ENCODE measurements around the gene STON1.
"Not testable (repeated sequence)": the region's sequence is repeated elsewhere in the genome, so short reads cannot be mapped to it uniquely, and the experiment has no call there.

The STON1 gene, protein sequence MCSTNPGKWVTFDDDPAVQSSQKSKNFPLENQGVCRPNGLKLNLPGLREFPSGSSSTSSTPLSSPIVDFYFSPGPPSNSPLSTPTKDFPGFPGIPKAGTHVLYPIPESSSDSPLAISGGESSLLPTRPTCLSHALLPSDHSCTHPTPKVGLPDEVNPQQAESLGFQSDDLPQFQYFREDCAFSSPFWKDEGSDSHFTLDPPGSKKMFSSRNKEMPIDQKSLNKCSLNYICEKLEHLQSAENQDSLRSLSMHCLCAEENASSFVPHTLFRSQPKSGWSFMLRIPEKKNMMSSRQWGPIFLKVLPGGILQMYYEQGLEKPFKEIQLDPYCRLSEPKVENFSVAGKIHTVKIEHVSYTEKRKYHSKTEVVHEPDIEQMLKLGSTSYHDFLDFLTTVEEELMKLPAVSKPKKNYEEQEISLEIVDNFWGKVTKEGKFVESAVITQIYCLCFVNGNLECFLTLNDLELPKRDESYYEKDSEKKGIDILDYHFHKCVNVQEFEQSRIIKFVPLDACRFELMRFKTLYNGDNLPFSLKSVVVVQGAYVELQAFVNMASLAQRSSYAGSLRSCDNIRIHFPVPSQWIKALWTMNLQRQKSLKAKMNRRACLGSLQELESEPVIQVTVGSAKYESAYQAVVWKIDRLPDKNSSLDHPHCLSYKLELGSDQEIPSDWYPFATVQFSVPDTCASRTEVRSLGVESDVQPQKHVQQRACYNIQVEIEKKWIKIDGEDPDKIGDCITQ
- total RNA-seq = 0.04 to 2.1 (median 0.28) reads per million in 17 experiments

DNA sequence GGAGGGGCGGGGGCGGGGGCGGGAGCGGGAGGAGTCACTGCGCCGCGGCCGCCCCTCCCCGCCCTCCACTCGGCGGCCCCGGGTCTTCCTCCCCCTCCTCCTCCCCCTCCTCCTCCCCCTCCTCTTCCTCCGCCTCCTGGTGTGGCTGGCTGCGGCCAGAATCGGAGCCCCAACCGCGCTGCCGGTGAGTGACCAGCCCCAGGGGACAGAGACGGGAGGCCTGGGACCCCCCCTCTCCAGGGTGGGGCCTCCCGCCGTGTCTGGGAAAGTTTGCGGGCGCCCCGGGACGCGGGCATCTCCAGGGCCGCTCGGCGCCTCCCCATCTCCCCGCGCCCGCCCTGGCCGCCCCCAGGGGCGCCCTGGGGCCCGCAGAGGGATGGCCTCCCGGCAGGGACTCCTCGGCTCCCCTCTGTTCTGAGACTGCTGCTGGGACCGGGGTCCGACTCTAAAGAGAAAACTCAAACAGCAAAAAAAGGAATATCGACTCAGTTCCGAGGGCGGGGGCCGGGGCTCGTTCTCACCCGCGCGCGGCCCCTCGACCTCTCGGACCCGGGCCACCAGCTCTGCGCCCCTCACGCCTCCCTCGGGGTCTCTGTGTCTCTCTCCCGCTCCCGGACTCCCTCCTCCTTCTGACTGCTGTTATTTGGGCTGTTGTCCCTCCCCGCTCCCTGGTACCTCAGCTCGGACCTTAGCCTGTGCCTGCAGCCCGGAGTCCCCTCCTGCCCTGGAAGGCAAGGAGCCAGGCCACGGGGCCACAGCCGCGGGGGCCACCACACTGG lies at the start of gene STON1:
Gene STON1, plus strand, starts transcription at position 122 of the 779 bp plus-strand sequence. CDS start 50,480 bp downstream, outside the sequence.
- peak in 2 of 4 experiments; percentile 13 to 28 for DNase-seq

DNA sequence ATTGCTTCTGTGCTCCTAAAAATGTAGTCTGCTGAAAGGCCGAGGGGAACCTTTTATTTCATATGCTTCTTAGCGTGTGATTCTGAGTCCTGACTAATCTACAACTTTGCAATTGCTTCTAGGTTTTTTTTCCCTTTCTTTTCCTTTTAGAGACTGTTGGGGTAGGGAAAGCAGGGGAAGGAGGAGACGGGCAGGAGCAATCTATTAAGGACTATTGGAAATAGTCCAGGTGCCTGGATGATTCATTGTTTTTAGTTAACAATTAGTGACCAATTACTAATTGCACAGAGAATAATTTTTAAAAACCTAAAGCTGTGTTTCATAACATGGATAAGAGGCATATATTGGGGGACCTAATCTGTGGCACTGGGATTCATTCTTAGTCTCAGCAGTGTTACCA lies 49.4 kb upstream of the STON1 start:
- no peak for DNase-seq

DNA sequence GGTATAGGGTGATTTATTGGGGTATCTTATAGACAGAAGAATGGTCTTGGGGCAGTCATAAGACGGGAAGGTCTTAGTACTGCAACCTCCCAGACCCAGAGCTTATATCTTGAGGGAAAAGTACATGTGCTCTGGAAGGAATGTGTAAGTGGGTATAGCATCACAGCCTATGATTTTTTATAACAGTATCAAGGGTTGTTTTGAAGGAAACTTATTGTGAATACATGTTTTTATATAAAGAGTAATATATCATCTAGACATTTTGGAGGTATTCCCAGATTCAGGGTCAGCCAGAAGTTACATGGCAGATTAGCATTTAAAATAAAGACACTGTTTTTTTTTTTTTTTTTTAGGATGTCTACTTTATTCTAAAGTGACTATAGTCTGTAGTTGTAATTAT lies 47.6 kb upstream of the STON1 start:
- DNase-seq = no peak

DNA sequence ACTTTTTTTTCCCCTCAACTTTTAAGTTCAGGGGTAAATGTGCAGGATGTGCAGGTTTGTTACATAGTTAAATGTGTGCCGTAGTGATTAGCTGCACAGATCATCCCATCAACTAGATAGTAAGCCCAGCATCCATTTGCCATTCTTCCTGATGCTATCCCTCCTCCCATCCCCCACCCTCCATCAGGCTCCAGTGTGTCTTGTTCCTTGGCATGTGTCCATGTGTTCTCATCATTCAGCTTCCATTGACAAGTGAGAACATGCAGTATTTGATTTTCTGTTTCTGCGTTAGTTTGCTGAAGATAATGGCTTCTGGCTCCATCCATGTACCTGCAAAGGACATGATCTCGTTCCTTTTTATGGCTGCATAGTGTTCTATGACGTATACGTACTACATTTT lies 47.2 kb upstream of the STON1 start:
- no peak for DNase-seq

DNA sequence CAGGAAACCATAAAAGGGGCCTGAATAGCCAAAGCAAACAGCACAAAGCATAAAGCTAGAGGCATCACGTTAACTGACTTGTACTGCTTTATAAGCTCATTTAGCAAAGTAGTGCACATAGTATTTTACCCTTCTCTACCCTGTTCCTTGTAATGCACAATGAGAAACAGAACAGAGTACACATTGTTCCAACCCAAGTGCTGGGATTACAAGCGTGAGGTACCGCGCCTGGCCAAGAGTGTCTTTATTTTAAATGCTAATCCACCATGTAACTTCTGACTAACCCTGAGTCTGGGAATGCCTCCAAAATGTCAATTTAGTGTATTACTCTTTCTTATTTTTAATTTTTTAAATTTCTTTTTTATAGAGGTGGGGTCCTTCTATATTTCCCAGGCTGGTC lies 46.4 kb upstream of the STON1 start:
- DNase-seq = no peak

DNA sequence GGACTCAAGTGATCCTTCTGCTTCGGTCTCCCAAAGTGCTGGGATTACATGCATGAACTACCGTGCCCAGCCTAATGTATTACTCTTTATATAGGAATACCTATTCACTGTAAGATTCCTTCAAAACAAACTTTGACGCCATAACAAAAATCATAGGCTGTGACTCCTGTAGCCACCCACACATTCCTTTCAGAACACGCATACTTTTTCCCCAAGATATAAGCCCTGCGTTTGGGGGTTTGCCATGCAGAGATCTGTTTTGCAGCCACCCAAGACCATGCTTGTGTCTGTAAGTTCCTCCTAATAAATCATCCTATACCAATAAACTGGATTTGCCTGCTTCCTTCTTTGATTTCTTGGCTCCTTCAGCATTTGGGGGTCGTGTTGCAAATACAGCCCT lies 46.0 kb upstream of the STON1 start:
- no peak for DNase-seq

DNA sequence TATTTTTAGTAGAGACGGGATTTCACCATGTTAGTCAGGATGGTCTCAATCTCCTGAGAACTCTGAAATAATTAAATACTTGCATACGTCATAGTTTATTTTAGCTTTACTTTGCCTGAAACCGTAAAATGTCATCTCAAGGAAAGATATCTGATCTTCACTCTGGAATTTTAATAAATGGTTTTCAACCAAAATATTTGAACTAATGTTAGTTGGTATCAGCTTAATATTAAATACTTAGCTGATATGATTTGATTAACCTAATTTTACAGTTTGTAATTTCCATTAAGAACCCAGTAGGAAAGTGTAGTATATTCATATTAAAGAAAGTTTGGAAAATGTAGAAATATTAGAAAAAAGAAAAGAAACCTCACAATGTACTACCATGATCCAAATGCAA lies 41.4 kb upstream of the STON1 start:
- no peak for DNase-seq

DNA sequence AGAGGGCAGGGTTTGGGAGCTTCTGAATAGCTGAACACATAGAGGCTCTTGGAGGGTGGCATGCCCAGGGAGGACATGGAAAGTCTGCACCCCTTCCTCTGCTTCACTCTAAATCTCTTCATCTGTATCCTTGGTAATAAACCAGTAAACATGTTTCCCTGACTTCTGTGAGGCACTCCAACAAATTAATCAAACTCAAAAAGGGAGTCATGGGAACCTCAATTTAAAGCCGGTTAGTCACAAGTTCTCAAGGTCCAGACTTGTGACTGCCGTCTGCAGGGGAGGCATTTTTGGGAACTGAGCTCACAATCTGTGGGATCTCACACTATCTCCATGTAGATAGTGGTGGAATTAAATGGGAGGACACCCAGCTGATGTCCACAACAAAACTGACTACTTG lies 33.1 kb upstream of the STON1 start:
- peak in 3 of 4 experiments; percentile 20 to 63 (median 38) for DNase-seq

DNA sequence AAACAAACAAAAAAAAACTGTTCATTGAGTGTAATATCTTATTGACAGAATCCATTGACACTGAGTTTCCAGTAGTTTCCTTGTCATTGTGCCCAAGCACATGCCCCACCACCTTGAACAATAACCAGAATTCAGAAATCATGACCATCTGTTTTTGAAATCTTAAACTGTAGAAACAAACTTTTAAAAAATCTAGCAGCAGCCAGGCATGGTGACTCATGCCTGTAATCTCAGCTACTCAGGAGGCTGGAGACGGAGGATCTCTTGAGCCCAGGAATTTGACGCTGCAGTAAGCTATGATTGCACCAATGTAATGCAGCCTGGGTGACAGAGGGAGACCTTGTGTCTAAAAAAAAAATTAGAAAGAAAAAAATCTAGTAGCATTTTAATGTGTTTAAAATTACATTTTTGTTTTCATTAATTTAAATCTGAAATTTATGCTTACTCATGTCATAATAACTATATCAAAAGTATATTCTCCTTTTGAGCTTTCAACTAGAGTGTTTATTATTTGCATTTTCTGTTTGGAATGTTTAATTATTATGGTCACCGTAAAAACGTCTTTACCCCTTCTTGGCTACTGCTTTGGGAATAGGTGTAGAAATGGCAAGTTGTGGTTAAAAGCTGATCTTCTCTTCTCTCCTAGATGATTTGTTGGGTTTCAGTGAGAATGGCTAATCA lies 25.2 kb upstream of the STON1 start:
- no peak for DNase-seq

DNA sequence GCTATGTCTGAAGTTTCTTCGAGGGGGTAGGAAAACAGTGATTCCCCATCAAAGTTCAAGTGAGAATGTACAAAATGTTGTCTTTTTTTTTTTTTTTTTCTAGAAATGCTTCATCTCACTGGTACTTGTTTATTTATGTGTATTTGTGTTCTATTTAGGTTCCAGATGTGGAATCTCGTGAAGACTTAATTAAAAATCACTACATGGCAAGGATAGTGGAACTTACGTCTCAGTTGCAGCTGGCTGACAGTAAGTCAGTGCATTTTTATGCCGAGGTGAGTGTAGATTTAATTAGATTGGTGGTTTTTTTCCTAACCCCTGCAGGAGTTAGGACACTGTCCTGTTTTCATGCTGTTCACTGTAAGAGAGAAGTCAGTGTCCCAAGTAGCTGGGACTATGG lies 22.8 kb upstream of the STON1 start:
- no peak for DNase-seq

DNA sequence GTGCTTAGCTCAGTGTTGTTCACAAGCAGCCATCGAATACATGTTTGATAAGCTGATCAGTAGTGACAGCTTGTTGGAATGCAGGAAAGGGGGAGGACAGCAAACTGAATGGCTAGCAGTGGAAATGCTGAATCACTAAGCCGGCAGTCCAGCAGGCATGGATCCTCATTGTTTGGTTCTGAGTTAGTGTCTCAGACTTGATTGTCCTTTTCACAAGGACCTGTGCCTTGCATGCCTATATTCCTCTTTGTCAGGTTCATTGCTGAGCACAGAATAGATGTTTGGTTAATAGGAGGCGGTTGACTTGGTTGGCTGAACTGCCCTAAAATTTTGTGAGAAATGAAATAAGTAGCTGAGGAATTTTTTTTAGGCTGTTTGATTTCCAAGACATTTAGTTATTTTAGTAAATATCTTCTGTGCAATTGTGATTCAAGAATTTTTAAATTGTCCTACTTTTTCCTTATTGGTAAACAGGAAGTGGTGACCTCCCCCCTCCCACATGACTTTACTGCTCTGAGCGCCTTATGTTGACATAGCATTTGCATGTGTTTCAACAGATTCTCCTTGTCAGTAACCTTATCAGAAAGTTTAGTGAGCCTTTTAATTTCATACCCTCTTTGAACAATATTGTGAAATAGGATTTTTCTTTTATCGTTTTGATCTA lies 21.4 kb upstream of the STON1 start:
- peak; percentile 52 to 77 (median 74) for DNase-seq

DNA sequence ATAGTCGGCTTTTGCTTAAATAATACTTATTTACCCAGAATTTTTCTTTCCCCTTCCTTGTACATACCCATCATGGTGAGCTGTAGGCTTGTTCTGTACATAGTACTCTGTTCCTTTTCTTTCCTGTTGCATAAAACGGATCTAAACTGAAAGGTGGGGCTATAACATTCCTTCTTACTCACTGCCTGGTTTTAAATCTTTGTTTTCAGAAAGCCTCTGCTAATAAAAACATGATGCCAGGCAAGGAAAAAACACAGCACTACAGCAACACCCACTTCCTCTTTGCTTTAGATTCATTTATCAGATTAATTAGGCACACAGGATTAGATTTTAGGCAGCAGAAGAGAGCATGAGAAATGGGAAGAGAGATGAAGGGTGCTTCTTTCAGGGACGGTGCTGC lies 19.6 kb upstream of the STON1 start:
- DNase-seq = no peak

DNA sequence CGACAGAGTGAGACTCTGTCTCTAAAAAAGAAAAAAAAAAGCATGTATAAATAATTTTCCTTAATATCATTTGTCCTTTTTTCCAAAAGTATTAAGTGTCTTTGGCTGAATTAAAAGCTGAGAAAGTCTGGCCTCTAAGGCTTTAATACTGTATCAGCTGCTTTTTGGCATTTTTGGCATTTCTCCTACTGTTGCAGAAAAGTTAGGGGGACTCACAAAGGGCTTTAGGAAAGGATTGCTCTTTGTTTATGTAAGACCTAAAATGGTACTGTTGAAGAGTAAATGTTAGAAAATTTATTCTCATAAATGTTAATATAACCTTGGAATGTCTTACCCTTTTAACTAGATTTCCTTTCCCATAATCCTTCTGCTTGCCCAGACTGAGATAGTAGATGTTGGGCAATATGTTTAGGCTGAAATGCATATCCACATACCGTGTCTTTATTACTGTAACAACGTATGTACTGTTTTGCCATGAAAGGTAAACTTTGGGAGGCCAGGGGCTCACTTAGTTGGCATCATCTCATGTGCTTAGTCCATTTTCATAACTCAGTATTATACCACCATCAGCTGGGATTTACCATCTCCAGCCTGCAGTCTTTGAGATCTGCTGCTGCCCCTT lies 18.0 kb upstream of the STON1 start:
- no peak for DNase-seq

DNA sequence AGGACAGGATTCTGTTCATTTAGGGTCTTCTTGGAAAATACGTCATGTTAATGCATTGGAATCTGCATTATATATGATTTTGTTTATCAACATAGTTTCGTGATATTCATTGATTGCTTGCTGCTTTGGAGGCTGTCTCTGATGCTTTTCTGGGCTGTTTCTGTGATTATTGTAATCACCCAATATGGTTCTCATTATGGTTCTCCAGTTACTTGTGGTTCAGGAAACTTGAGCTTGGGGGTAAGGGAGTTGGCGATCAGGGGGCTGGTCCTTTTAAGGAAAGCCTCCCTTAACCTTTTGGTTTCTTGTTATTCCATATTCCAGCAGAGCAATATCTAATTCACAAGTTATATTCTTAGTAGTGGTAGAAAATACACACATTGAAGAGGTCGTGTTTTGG lies 17.4 kb upstream of the STON1 start:
- DNase-seq = no peak

DNA sequence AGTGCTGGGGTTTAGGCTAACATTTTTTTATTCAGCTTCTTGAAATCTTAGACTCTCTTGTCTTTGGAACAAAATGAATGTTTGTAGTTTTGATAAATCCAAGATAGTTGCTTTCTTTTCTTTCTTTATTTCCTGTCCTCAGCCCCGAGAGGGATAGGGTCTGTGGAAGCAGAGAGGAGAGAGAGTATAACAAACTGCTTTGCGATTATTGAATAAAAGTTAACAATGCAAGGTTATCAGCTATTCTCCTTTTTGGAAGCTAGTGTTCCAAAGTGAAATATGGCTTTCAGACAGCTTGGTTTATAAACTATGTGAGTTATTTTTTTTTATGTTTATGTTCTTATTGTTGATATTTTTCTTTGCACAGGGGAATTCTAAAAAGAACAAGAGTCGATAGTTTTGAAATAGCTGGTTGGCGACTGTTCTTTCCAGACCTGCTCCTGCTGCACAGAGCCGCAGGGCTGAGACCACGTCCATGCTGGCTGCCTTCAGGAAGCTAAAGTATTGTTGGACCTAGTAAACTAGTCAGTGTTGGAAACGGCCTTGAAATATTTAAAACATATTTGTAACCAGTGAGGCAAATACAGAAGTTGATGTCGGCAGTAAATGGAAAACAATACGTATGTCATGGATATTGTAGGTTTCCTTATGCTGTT lies 15.5 kb upstream of the STON1 start:
- no peak for DNase-seq

DNA sequence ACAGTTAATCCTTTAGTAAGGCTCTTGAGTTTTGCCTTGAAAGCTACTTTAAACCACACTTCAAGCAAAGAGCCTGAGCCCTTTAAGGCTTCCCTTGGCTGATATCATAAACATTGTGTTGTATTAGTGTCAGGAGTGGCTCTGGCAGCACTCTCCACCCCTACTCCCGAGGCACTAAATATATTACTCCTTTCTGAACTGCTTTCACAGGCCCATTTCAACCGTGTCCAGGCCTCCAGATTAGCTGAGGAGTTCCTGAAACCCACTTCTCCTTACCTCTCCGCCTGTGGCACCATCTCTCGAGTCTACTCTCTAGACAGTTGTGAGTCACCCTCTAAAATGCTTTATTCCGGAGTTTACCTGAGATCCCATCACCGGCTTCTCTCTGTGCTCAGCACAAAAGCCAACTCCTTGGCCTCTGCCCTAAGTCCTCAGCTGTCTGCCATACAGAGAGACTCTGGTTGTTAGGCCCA lies 14.4 kb upstream of the STON1 start:
- DNase-seq = no peak

DNA sequence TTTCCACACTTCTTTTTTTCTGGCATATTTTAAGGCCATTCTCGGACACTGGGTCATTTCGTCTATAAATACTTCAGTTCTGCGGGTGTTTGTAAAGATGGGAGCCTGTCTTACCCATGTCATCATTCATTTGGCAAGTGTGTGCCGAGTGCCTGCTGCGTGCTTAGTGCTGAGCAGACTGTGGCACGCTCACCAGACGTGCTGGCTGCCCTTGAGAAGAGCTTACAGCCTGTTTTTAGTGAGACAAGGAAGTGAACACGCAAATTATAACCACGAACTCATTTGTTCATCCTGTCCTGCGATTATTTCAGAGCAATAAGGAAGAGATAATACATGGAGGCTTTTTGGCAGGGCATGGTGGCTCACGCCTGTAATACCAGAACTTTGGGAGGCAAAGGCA lies 10.4 kb upstream of the STON1 start:
- no peak for DNase-seq

DNA sequence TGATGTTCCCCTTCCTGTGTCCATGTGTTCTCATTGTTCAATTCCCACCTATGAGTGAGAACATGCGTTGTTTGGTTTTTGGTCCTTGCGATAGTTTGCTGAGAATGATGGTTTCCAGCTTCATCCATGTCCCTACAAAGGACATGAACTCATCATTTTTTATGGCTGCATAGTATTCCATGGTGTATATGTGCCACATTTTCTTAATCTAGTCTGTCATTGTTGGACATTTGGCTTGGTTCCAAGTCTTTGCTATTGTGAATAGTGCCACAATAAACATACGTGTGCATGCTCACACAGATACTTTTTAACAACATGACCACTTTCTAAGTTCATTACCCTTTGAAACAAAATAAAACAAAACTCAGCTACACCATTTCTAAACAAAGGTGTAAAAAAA lies 5.2 kb upstream of the STON1 start:
- DNase-seq = not testable (repeated sequence)

DNA sequence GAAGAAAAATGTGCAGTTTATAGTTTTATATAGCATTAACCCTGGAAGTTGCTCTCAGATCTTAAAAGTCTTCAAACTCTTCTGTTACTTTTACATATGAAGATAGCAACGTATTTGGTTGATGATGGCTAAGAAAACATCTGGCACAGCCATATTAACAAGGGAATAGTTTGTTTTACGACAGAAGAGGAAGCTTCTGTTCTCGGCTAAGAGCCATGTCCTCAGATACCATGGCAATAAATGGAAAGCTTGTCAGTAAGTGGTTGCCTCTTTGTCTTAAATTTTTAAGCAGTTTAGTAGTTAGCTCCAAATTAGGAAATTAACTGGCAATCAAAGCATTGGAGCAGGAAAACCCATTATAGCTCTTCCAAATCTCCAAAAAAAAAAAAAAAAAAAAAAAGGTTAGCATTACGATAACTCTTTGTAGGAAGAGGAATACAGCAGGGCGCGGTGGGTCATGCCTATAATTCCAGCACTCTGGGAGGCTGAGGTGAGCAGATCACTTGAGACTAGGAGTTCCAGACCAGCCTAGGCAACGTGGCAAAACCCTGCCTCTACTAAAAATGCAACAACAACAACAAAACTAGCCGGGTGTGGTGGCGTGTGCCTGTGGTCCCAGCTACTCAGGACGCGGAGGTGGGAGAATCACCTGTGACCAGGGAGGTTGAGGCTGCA lies 4.5 kb upstream of the STON1 start:
- DNase-seq = no peak

DNA sequence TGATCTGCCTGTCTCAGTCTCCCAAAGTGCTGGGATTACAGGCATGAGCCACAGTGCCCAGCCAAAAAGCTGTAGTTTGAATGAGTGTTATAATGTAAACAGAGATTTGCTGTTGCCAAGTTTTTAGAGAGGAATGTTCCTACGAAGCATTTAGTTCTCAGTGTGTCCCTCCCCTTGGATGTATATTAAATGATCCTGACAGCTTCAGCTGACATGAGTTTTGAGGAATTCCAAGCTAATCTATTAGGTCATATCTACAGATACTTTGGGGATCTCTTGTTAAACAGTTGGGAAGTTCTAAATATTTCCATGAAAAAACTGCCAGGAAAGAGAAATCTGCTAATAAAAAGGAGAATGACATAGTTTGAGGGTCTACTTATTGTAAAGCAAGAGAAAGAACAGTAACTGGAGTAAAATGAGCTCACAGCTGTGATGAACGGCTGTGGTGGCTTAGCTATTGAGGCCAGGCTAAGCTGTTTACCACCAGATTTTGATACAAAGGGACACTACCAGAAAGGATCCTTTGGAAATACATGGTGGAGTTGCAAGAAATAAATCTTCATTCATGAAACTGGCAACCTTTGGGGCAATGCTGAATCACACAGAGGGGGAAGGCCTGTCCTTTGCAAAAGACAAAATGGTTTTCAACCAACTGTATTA lies 2.6 kb upstream of the STON1 start:
- DNase-seq = no peak

Data from suppressor macrophage (primary cell).